H1 (cell line): ENCODE results near the gene AGAP1.

Experiments used
- EP300 ChIP-seq, 2 experiments: IDR thresholded peaks; 1 replicate in 1 of 2; 2 replicates in 1 of 2; pipeline ENCODE4 v1.6.1; 2011 to 2012; ENCODE audit warnings: low read depth in 2 of 2, low read length in 2 of 2, mild to moderate bottlenecking in 2 of 2, borderline replicate concordance in 1 of 2, inconsistent platforms in 1 of 2, moderate library complexity in 1 of 2
- POLR2A ChIP-seq, 2 experiments: IDR thresholded peaks; 1 replicate in 1 of 2; 2 replicates in 1 of 2; pipeline ENCODE4 v1.6.1; 2011; ENCODE audit warnings: low read depth in 2 of 2, low read length in 2 of 2, mild to moderate bottlenecking in 2 of 2; ENCODE audit errors: control extremely low read depth in 1 of 2

DNA sequence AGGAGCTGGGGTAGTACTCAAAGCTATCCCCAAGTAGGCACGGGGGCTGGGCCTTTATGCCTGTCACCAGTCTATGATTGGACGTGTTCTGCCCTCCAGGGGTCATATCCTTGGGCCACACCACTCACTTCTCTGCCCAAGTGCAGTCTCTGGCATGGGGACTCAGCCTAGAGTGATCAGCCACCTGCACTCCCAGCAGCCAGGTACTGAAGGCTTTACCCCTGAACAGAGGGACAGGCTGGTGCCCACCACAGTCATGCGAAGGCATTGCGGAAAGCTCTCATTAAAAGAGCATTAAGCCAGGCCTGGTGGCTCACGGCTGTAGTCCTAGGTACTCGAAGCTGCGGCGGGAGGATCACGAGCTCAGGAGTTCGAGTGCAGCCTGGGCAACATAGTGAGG lies 199.4 kb downstream of the AGAP1 start:
- no peak for TF ChIP-seq POLR2A (IDR thresholded peaks at IDR 0.05; ENCODE audit: control extremely low read depth in 1 of 2, low read depth in 2 of 2, low read length in 2 of 2)
- TF ChIP-seq EP300 (IDR thresholded peaks at IDR 0.05; ENCODE audit: borderline replicate concordance in 1 of 2, low read depth in 2 of 2, low read length in 2 of 2), result no peak
